PC-3 (cell line): ENCODE results near the gene SAMD4A.

Experiments used
- EZH2 ChIP-seq: fragments of 300-600 bp; sonication (generic); IDR thresholded peaks from one replicate; pipeline ENCODE4 v1.6.1; 2017; ENCODE audit warnings: antibody characterized with exemption, mild to moderate bottlenecking, low read length; ENCODE audit not compliant: unreplicated experiment
- EZH2phosphoT487 ChIP-seq: fragments of 300-600 bp; sonication (generic); IDR thresholded peaks from 2 replicates; pipeline ENCODE4 v1.6.1; 2018; ENCODE audit warnings: mild to moderate bottlenecking, antibody characterized with exemption, low read length, borderline replicate concordance
- TF ChIP-seq, protein P1 (sequence below): fragments of 300-600 bp; sonication (generic); conservative IDR thresholded peaks from 2 replicates; pipeline ENCODE4 v1.5.1; 2017; ENCODE audit warnings: antibody characterized with exemption, low read depth, mild to moderate bottlenecking, low read length

GRCh38 chr14:54532111-54533012 lies 34.6 kb upstream of the SAMD4A start:
- TF ChIP-seq, protein P1, sequence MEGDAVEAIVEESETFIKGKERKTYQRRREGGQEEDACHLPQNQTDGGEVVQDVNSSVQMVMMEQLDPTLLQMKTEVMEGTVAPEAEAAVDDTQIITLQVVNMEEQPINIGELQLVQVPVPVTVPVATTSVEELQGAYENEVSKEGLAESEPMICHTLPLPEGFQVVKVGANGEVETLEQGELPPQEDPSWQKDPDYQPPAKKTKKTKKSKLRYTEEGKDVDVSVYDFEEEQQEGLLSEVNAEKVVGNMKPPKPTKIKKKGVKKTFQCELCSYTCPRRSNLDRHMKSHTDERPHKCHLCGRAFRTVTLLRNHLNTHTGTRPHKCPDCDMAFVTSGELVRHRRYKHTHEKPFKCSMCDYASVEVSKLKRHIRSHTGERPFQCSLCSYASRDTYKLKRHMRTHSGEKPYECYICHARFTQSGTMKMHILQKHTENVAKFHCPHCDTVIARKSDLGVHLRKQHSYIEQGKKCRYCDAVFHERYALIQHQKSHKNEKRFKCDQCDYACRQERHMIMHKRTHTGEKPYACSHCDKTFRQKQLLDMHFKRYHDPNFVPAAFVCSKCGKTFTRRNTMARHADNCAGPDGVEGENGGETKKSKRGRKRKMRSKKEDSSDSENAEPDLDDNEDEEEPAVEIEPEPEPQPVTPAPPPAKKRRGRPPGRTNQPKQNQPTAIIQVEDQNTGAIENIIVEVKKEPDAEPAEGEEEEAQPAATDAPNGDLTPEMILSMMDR: no peak
- no peak for TF ChIP-seq EZH2phosphoT487
- TF ChIP-seq EZH2: no peak
